Fibroblast of lung (primary cell): ENCODE data around the gene VAV2. TPM values are rescaled to one million over a fixed set of nuclear protein-coding genes. Genes with fewer than 3 reads are reported as not detected.

Source experiments
- DNase-seq, 2 donors: peaks; one replicate each; pipeline versions ENCODE4 v3.0.0 to v3.0.0-alpha.2; 2010; ENCODE audit warnings: low read depth in 2 of 2
- H2AFZ ChIP-seq: 2 replicates; pipeline ENCODE4 v1.5.1; 2012; ENCODE audit warnings: low read length, control low read depth, inconsistent platforms
- H3K27ac ChIP-seq: 2 replicates; pipeline ENCODE4 v1.5.1; 2011; ENCODE audit warnings: low read length, control low read depth; ENCODE audit not compliant: insufficient read depth
- H3K27me3 ChIP-seq: 2 replicates; pipeline ENCODE4 v1.5.1; 2011; ENCODE audit warnings: mild to moderate bottlenecking, low read length; ENCODE audit not compliant: control insufficient read depth, insufficient read depth
- H3K36me3 ChIP-seq: 2 replicates; pipeline ENCODE4 v1.5.1; 2011; ENCODE audit warnings: low read length; ENCODE audit not compliant: control insufficient read depth, insufficient read depth
- H3K4me1 ChIP-seq: 2 replicates; pipeline ENCODE4 v1.5.1; 2011; ENCODE audit warnings: low read length; ENCODE audit not compliant: control insufficient read depth, insufficient read depth; ENCODE audit errors: extremely low read depth
- H3K4me2 ChIP-seq: 2 replicates; pipeline ENCODE4 v1.5.1; 2011; ENCODE audit warnings: low read length, control low read depth; ENCODE audit not compliant: insufficient read depth; ENCODE audit errors: extremely low read depth
- H3K4me3 ChIP-seq, 4 experiments: fragments of 200-600 bp in 1 of 4; sonication (generic) in 1 of 4; replicated peaks in 1 of 4; 2 replicates each; pipeline ENCODE4 v1.5.1; 2011 to 2016; ENCODE audit warnings: low read length in 4 of 4, low read depth in 3 of 4, mild to moderate bottlenecking in 3 of 4, control low read depth in 2 of 4, inconsistent platforms in 1 of 4, mixed read lengths in 1 of 4; ENCODE audit not compliant: insufficient read depth in 1 of 4; ENCODE audit errors: control extremely low read depth in 1 of 4
- H3K79me2 ChIP-seq: 2 replicates; pipeline ENCODE4 v1.5.1; 2012; ENCODE audit warnings: mild to moderate bottlenecking, low read length, inconsistent platforms; ENCODE audit not compliant: control insufficient read depth, insufficient read depth
- H3K9ac ChIP-seq: 2 replicates; pipeline ENCODE4 v1.5.1; 2011; ENCODE audit warnings: mild to moderate bottlenecking, low read length, control low read depth; ENCODE audit not compliant: insufficient read depth
- H3K9me3 ChIP-seq: 2 replicates; pipeline ENCODE4 v1.5.1; 2012; ENCODE audit warnings: low read depth, low read length; ENCODE audit not compliant: control insufficient read depth, insufficient read depth
- H4K20me1 ChIP-seq: 2 replicates; pipeline ENCODE4 v1.5.1; 2011; ENCODE audit warnings: low read length; ENCODE audit not compliant: control insufficient read depth, insufficient read depth; ENCODE audit errors: extremely low read depth
- EZH2 ChIP-seq: IDR thresholded peaks from 2 replicates; pipeline ENCODE4 v1.5.1; 2012; ENCODE audit warnings: low read length, control low read depth, mild to moderate bottlenecking; ENCODE audit errors: missing control alignments
- polyA plus RNA-seq, 2 donors: library from polyadenylated mRNA; depleted of rRNA in 1 of 2; stranded (reverse) in 1 of 2; unstranded in 1 of 2; fragments of >200 nt; gene quantifications; 2 replicates each; pipeline ENCODE4 v1.2.1, GENCODE V29; 2011 to 2012; ENCODE audit warnings: missing spikeins in 1 of 2
- total RNA-seq: library from RNA; depleted of rRNA; stranded (reverse); fragments of >200 nt; gene quantifications from 2 replicates; pipeline ENCODE4 v1.2.1, GENCODE V29; 2014
- TF ChIP-seq, protein P1 (sequence below), 2 donors: IDR thresholded peaks in 1 of 2; conservative IDR thresholded peaks in 1 of 2; 1 replicate in 1 of 2; 2 replicates in 1 of 2; pipeline ENCODE4 v1.5.1; 2011 to 2012; ENCODE audit warnings: low read length in 2 of 2, control low read depth in 1 of 2, inconsistent platforms in 1 of 2, low read depth in 1 of 2, mild to moderate bottlenecking in 1 of 2

The VAV2 gene
- total and polyA plus RNA-seq, 2 donors (not counting 1 experiment from before 2014, with no cell fraction given): 13.7 to 17.7 TPM

DNA sequence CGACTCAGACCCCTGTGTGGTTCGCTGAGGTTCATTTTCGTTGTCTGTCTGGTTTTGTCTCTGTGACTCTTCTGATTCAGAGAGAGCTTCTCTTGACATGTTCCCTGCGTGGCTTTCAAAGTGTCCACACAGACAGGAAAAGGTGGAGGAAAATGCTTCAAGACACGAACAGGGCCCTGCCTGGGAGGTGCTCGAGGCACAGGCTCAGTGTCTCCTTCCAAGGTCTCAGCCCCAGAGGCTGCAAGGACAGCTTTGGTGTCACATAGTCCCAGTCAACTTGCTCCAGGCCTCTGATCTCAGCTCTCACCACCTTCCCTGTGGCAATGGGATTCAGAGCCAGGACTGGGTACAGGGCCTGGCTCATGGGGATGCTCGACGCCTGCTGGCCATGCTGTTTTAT is 202.3 kb downstream of the VAV2 start:
- H2AFZ ChIP-seq: no peak overlapping the region
- H3K36me3 ChIP-seq: peaks cover 19% of the 10 kb centered on the region
- no peak for DNase-seq
- no peaks in the 10 kb centered on the region for H3K9me3 ChIP-seq
- TF ChIP-seq, protein P1, sequence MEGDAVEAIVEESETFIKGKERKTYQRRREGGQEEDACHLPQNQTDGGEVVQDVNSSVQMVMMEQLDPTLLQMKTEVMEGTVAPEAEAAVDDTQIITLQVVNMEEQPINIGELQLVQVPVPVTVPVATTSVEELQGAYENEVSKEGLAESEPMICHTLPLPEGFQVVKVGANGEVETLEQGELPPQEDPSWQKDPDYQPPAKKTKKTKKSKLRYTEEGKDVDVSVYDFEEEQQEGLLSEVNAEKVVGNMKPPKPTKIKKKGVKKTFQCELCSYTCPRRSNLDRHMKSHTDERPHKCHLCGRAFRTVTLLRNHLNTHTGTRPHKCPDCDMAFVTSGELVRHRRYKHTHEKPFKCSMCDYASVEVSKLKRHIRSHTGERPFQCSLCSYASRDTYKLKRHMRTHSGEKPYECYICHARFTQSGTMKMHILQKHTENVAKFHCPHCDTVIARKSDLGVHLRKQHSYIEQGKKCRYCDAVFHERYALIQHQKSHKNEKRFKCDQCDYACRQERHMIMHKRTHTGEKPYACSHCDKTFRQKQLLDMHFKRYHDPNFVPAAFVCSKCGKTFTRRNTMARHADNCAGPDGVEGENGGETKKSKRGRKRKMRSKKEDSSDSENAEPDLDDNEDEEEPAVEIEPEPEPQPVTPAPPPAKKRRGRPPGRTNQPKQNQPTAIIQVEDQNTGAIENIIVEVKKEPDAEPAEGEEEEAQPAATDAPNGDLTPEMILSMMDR (conservative IDR thresholded peaks at IDR 0.05 in 1 of 2, IDR thresholded peaks at IDR 0.05 in 1 of 2; ENCODE audit: low read depth in 1 of 2, low read length in 2 of 2): no peak
- no peak for TF ChIP-seq EZH2
- H3K4me2 ChIP-seq: no peak overlapping the region
- no peaks in the 10 kb centered on the region for H3K4me1 ChIP-seq
- no peaks in the 10 kb centered on the region for H3K27me3 ChIP-seq
- H3K27ac ChIP-seq: no peak overlapping the region
- no peaks in the 10 kb centered on the region for H3K79me2 ChIP-seq
- H3K4me3 ChIP-seq: no peak overlapping the region
- H4K20me1 ChIP-seq: no peaks in the 10 kb centered on the region
- no peak overlapping the region for H3K9ac ChIP-seq

DNA sequence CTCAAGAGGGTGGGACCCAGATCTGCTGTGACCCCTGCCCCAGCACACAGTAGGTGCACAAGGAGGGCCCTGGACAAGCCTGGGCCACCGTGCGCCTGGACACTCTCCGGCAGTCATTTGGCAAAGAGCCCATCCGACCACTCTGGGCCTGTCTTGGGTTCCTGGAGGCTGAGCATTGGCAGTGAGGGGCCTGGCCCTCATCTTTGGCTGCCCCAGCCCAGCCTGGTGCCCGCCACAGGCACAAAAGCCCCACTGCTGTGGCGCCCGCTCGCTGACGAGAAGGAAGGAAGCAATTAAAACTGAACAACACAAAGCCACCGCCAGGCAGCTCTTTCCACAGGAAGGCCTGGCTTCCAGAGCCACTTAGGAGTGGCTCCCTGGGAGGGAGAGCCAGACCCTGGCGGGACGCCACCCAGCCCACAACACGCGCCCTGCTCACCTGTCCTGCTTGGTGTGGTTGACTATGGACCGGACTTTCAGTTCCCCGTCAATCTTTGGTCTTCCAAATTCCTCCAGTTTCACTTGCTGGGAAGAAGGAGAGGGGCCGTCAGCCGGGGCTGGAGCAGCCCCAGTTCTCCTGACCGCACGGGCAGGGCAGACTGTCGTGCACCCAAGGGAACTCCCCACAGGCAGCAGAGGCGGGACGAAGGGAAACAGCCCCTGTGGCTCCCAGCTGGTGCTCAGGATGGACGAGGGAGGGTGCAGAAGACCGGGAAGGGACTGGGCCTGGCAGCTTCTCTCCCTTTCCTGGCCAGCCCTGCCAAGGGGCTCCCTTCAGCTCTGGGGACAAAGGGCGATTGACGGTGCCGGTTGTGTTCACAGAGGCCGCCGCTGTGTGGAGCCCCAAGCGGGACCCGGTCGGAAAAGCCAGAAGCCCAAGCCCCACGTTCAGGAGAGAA is 203.1 kb downstream of the VAV2 start:
- Histone ChIP-seq H3K4me1 (no peaks in the 10 kb centered on the region), H3K9me3 (no peaks in the 10 kb centered on the region), H3K27me3 (no peaks in the 10 kb centered on the region), H3K79me2 (no peaks in the 10 kb centered on the region), H4K20me1 (no peaks in the 10 kb centered on the region), H3K4me3 (no peak overlapping the region), H3K9ac (no peak overlapping the region), H3K27ac (no peak overlapping the region), H2AFZ (no peak overlapping the region), H3K4me2 (no peak overlapping the region), H3K36me3 (peaks cover 18% of the 10 kb centered on the region)
- TF ChIP-seq, protein P1 (conservative IDR thresholded peaks at IDR 0.05 in 1 of 2, IDR thresholded peaks at IDR 0.05 in 1 of 2; ENCODE audit: low read depth in 1 of 2, low read length in 2 of 2): no peak
- TF ChIP-seq EZH2: no peak
- DNase-seq: no peak

DNA sequence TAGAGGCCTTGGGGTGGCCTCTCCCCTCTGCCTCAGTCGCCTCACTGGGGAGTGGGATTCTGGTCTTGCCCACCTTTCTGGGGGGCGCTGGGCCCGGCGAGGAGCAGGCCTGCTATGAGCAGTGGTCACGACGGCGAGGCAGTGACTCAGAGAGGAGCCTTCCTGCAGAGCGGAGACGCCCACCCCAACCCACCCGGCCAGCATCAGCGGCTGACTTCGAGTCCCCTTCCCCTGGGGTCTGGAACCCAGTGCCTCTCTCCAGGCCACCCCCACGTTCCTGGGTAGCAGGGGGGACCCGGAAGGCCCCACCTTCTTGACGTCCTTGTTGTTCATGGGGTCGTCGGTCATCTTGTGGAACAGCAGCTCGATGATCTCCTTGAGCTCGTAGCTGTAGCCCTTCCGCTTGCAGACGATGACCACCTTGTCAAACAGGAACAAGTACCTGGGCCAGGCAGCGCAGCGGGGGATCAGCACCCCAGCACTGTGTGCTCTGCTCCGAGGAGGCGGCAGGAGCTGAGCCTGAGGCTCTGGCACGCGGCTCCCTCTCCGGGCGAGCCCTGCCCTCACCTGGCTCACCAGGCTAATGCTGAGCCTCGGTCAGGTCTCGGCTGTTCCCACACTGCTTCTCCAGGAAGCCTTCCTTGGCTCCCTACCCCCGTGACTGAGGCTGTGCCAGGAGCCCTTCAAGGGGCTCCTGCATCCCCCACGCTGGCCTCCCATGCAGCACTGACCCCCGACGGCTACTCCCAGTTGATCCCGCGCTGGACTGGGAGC is 203.9 kb downstream of the VAV2 start:
- DNase-seq: no peak
- TF ChIP-seq, protein P1 (conservative IDR thresholded peaks at IDR 0.05 in 1 of 2, IDR thresholded peaks at IDR 0.05 in 1 of 2; ENCODE audit: low read depth in 1 of 2, low read length in 2 of 2): no peak
- TF ChIP-seq EZH2: no peak
- Histone ChIP-seq H3K36me3 (peaks cover 18% of the 10 kb centered on the region), H3K27me3 (no peaks in the 10 kb centered on the region), H3K79me2 (no peaks in the 10 kb centered on the region), H3K9me3 (no peaks in the 10 kb centered on the region), H3K4me3 (no peak overlapping the region), H3K9ac (no peak overlapping the region), H3K4me1 (no peaks in the 10 kb centered on the region), H3K27ac (no peak overlapping the region), H2AFZ (no peak overlapping the region), H4K20me1 (no peaks in the 10 kb centered on the region), H3K4me2 (no peak overlapping the region)
